GM12878 (cell line): ENCODE data around the gene SBNO2.

ENCODE experiments used
- BHLHE40 ChIP-seq, 2 experiments: fragments of 450-650 bp in 1 of 2; IDR thresholded peaks; 2 replicates each; pipeline ENCODE4 v1.6.1; 2011 to 2017; ENCODE audit warnings: low read depth in 2 of 2, borderline replicate concordance in 1 of 2, improper control_type of control experiment in 1 of 2, low read length in 1 of 2, mild to moderate bottlenecking in 1 of 2
- CREM ChIP-seq: IDR thresholded peaks from 2 replicates; pipeline ENCODE4 v1.6.1; 2014; ENCODE audit warnings: antibody characterized with exemption, low read depth
- CTCF ChIP-seq, 3 experiments: IDR thresholded peaks in 2 of 3; conservative IDR thresholded peaks in 1 of 3; 2 replicates each; pipeline ENCODE4 v1.5.1; 2011; ENCODE audit warnings: low read depth in 3 of 3, low read length in 3 of 3, mild to moderate bottlenecking in 3 of 3, control low read depth in 2 of 3, moderate library complexity in 2 of 3, inconsistent platforms in 1 of 3, mixed read lengths in 1 of 3; ENCODE audit not compliant: control insufficient read depth in 2 of 3, insufficient read depth in 1 of 3; ENCODE audit errors: extremely low read depth in 1 of 3
- E2F4 ChIP-seq: IDR thresholded peaks from 2 replicates; pipeline ENCODE4 v1.6.1; 2012; ENCODE audit warnings: low read depth, low read length, improper control_type of control experiment
- EP300 ChIP-seq, 2 experiments: fragments of 150-350 bp in 1 of 2; IDR thresholded peaks; 2 replicates each; pipeline ENCODE4 v1.6.1; 2011 to 2012; ENCODE audit warnings: low read depth in 2 of 2, low read length in 2 of 2, borderline replicate concordance in 1 of 2, improper control_type of control experiment in 1 of 2, inconsistent platforms in 1 of 2; ENCODE audit not compliant: control insufficient read depth in 1 of 2
- ESRRA ChIP-seq: IDR thresholded peaks from 2 replicates; pipeline ENCODE4 v1.6.1; 2012; ENCODE audit warnings: mild to moderate bottlenecking, low read length, improper control_type of control experiment
- EZH2 ChIP-seq: IDR thresholded peaks from 2 replicates; pipeline ENCODE4 v1.6.1; 2012; ENCODE audit warnings: low read depth, mild to moderate bottlenecking, control low read depth, inconsistent platforms, low read length, borderline replicate concordance; ENCODE audit not compliant: control insufficient read depth
- FOXK2 ChIP-seq: fragments of 450-650 bp; IDR thresholded peaks from 2 replicates; pipeline ENCODE4 v1.6.1; 2017; ENCODE audit warnings: mild to moderate bottlenecking, moderate library complexity
- GATAD2B ChIP-seq: fragments of 450-650 bp; conservative IDR thresholded peaks from 2 replicates; pipeline ENCODE4 v1.6.1; 2017; ENCODE audit warnings: low read depth, mild to moderate bottlenecking, moderate library complexity
- MYC ChIP-seq: IDR thresholded peaks from 2 replicates; pipeline ENCODE4 v1.6.1; 2011; ENCODE audit warnings: mild to moderate bottlenecking, low read length, moderate library complexity, inconsistent platforms; ENCODE audit not compliant: insufficient read depth, insufficient replicate concordance, insufficient read length, severe bottlenecking
- SMC3 ChIP-seq: IDR thresholded peaks from 2 replicates; pipeline ENCODE4 v1.6.1; 2011; ENCODE audit warnings: low read length, improper control_type of control experiment, borderline replicate concordance
- USF2 ChIP-seq: IDR thresholded peaks from 2 replicates; pipeline ENCODE4 v1.6.1; 2011; ENCODE audit warnings: low read depth, low read length, improper control_type of control experiment, borderline replicate concordance
- ZNF274 ChIP-seq: IDR thresholded peaks from one replicate; pipeline ENCODE4 v1.8.0; 2011; ENCODE audit not compliant: insufficient read length, insufficient read depth
- ZNF384 ChIP-seq: IDR thresholded peaks from 2 replicates; pipeline ENCODE4 v1.6.1; 2012; ENCODE audit warnings: low read depth, mild to moderate bottlenecking, low read length, improper control_type of control experiment, borderline replicate concordance

- TF ChIP-seq EP300 (IDR thresholded peaks at IDR 0.05; ENCODE audit: borderline replicate concordance in 1 of 2, control insufficient read depth in 1 of 2, low read depth in 2 of 2, low read length in 2 of 2): no peak
- TF ChIP-seq CTCF (IDR thresholded peaks at IDR 0.05 in 2 of 3, conservative IDR thresholded peaks at IDR 0.05 in 1 of 3; ENCODE audit: control insufficient read depth in 2 of 3, extremely low read depth in 1 of 3, insufficient read depth in 1 of 3, low read depth in 3 of 3, low read length in 3 of 3): no peak
- no peak for TF ChIP-seq MYC
- no peak for TF ChIP-seq E2F4
- TF ChIP-seq SMC3: no peak
- TF ChIP-seq USF2: no peak
- TF ChIP-seq GATAD2B: no peak
- no peak for TF ChIP-seq ESRRA
- TF ChIP-seq CREM: no peak
- no peak for TF ChIP-seq ZNF384
- TF ChIP-seq EZH2: no peak
- no peak for TF ChIP-seq ZNF274
- no peak for TF ChIP-seq FOXK2
- TF ChIP-seq BHLHE40 (IDR thresholded peaks at IDR 0.05; ENCODE audit: borderline replicate concordance in 1 of 2, low read depth in 2 of 2, low read length in 1 of 2): no peak
Observed at GRCh38 chr19:1130771-1131717, 43.0 kb downstream of the SBNO2 start.
